Activated T-helper 2 cell treated with anti-CD3 and anti-CD28 coated beads, Interferon-gamma antibody, Interleukin-2, Interleukin-4, amounts not matched to agents 10 μg/mL and 5 μg/mL and 100 μg/mL, durations not matched to agents 14 hours and 24 hours and 36 hours (primary cell): ENCODE data around the gene LGR6. TPM values are rescaled to one million over a fixed set of nuclear protein-coding genes. Genes with fewer than 3 reads are reported as not detected.
"Not testable (repeated sequence)": the region's sequence is repeated elsewhere in the genome, so short reads cannot be mapped to it uniquely, and the experiment has no call there.

Source experiments
- DNase-seq: peaks from one replicate; pipeline ENCODE4 v3.0.0; 2021; ENCODE audit warnings: low spot score
- H3K27ac Mint-ChIP-seq: one replicate; pipeline ENCODE4 v1.8.0; 2021; ENCODE audit warnings: mixed read lengths
- H3K27me3 Mint-ChIP-seq: one replicate; pipeline ENCODE4 v1.8.0; 2021; ENCODE audit warnings: low read depth, mixed read lengths
- H3K36me3 Mint-ChIP-seq: one replicate; pipeline ENCODE4 v1.8.0; 2021; ENCODE audit warnings: low read depth, mixed read lengths
- H3K4me1 Mint-ChIP-seq: one replicate; pipeline ENCODE4 v1.8.0; 2021; ENCODE audit warnings: low read depth, mixed read lengths
- H3K4me3 Mint-ChIP-seq: one replicate; pipeline ENCODE4 v1.8.0; 2021; ENCODE audit warnings: low read depth, mild to moderate bottlenecking, moderate library complexity, mixed read lengths
- H3K9me3 Mint-ChIP-seq: one replicate; pipeline ENCODE4 v1.8.0; 2021; ENCODE audit warnings: mixed read lengths
- intact Hi-C: fragments of 100-400 bp; cut with micrococcal nuclease; formaldehyde crosslinking; loops from one replicate; pipeline ENCODE4 v1.15.1; 2023
- total RNA-seq: library from RNA; stranded (reverse); gene quantifications from 2 replicates; pipeline ENCODE4 v1.2.3, GENCODE V29; 2022

LGR6 gene
- total RNA-seq, 1 donor from 2014 or later: not detected

- intact Hi-C loops: loop anchor here (1.0 to 5.0 kb wide), 2 partner anchors 17 to 1145 kb away; no protein-coding TSS in a partner anchor
- peak overlapping the region; percentile 99 for H3K27ac Mint-ChIP-seq
- peaks cover 65% of the 10 kb centered on the region for H3K4me1 Mint-ChIP-seq
- peak; percentile 41 for DNase-seq
- peaks cover 43% of the 10 kb centered on the region for H3K36me3 Mint-ChIP-seq
- H3K9me3 Mint-ChIP-seq: no peaks in the 10 kb centered on the region
- H3K4me3 Mint-ChIP-seq: peak overlapping the region; percentile 100
- H3K27me3 Mint-ChIP-seq: no peaks in the 10 kb centered on the region
These were observed 31.6 kb upstream of the LGR6 start for GRCh38 chr1:202162047-202162417.

- DNase-seq: no peak
- intact Hi-C loops: loop anchor here (1.0 to 5.0 kb wide), 2 partner anchors 17 to 1145 kb away; no protein-coding TSS in a partner anchor
These were observed 30.9 kb upstream of the LGR6 start for GRCh38 chr1:202162418-202163280.

GRCh38 chr1:202163281-202164270, 30.0 kb upstream of the LGR6 start:
- Mint-ChIP-seq H3K4me1 (peaks cover 61% of the 10 kb centered on the region), H3K36me3 (peaks cover 28% of the 10 kb centered on the region), H3K4me3 (peak overlapping the region; percentile 82), H3K27me3 (no peaks in the 10 kb centered on the region), H3K27ac (peak overlapping the region; percentile 99), H3K9me3 (no peaks in the 10 kb centered on the region)
- no peak for DNase-seq
- intact Hi-C loops: loop anchor here (5.0 kb wide), 1 partner anchor 1146 kb away; no protein-coding TSS in a partner anchor

More at GRCh38 chr1:202162418-202163280, 30.9 kb upstream of the LGR6 start:
- Mint-ChIP-seq H3K9me3 (no peaks in the 10 kb centered on the region), H3K4me1 (peaks cover 65% of the 10 kb centered on the region), H3K27me3 (no peaks in the 10 kb centered on the region), H3K36me3 (peaks cover 37% of the 10 kb centered on the region), H3K27ac (peak overlapping the region; percentile 99), H3K4me3 (peak overlapping the region; percentile 100)

- Mint-ChIP-seq H3K27me3 (no peaks in the 10 kb centered on the region), H3K4me3 (peak overlapping the region; percentile 82), H3K9me3 (no peaks in the 10 kb centered on the region), H3K4me1 (peaks cover 55% of the 10 kb centered on the region), H3K27ac (peak overlapping the region; percentile 99), H3K36me3 (peaks cover 19% of the 10 kb centered on the region)
- intact Hi-C loops: loop anchor here (5.0 kb wide), 1 partner anchor 1147 kb away; no protein-coding TSS in a partner anchor
- DNase-seq: peak; percentile 73
These were observed 29.1 kb upstream of the LGR6 start for GRCh38 chr1:202164271-202165037.

GRCh38 chr1:202165267-202165941, 28.2 kb upstream of the LGR6 start:
- DNase-seq: no peak
- intact Hi-C loops: no loop called here
- Mint-ChIP-seq H3K4me3 (peak overlapping the region; percentile 82), H3K27me3 (no peaks in the 10 kb centered on the region), H3K36me3 (peaks cover 10% of the 10 kb centered on the region), H3K4me1 (peaks cover 53% of the 10 kb centered on the region), H3K27ac (peak overlapping the region; percentile 99), H3K9me3 (no peaks in the 10 kb centered on the region)

- no peaks in the 10 kb centered on the region for H3K9me3 Mint-ChIP-seq
- peaks cover 6% of the 10 kb centered on the region for H3K36me3 Mint-ChIP-seq
- DNase-seq: no peak
- H3K4me3 Mint-ChIP-seq: peak overlapping the region; percentile 82
- intact Hi-C loops: no loop called here
- H3K4me1 Mint-ChIP-seq: peaks cover 50% of the 10 kb centered on the region
- H3K27me3 Mint-ChIP-seq: no peaks in the 10 kb centered on the region
- H3K27ac Mint-ChIP-seq: peak overlapping the region; percentile 99
These were observed 27.4 kb upstream of the LGR6 start for GRCh38 chr1:202165942-202166843.

GRCh38 chr1:202167054-202167453, 26.5 kb upstream of the LGR6 start:
- H3K27me3 Mint-ChIP-seq, H3K9me3 Mint-ChIP-seq, H3K36me3 Mint-ChIP-seq, DNase-seq, H3K4me3 Mint-ChIP-seq, intact Hi-C loops: not testable (repeated sequence)
- peak overlapping the region; percentile 2 for H3K27ac Mint-ChIP-seq
- peaks cover 45% of the 10 kb centered on the region for H3K4me1 Mint-ChIP-seq

GRCh38 chr1:202167708-202168415, 25.7 kb upstream of the LGR6 start:
- Mint-ChIP-seq H3K27me3 (no peaks in the 10 kb centered on the region), H3K4me3 (no peak overlapping the region), H3K27ac (no peak overlapping the region), H3K9me3 (no peaks in the 10 kb centered on the region), H3K36me3 (peaks cover 6% of the 10 kb centered on the region), H3K4me1 (peaks cover 37% of the 10 kb centered on the region)
- DNase-seq: no peak
- intact Hi-C loops: no loop called here

- H3K36me3 Mint-ChIP-seq: peaks cover 6% of the 10 kb centered on the region
- H3K4me3 Mint-ChIP-seq: no peak overlapping the region
- peaks cover 29% of the 10 kb centered on the region for H3K4me1 Mint-ChIP-seq
- H3K9me3 Mint-ChIP-seq: no peaks in the 10 kb centered on the region
- intact Hi-C loops: no loop called here
- no peaks in the 10 kb centered on the region for H3K27me3 Mint-ChIP-seq
- DNase-seq: no peak
- H3K27ac Mint-ChIP-seq: no peak overlapping the region
These were observed 24.7 kb upstream of the LGR6 start for GRCh38 chr1:202168861-202169260.

- Mint-ChIP-seq H3K36me3 (no peaks in the 10 kb centered on the region), H3K27me3 (no peaks in the 10 kb centered on the region), H3K4me1 (peaks cover 15% of the 10 kb centered on the region), H3K9me3 (no peaks in the 10 kb centered on the region), H3K4me3 (no peak overlapping the region), H3K27ac (no peak overlapping the region)
- DNase-seq: no peak
- intact Hi-C loops: no loop called here
These were observed 22.9 kb upstream of the LGR6 start for GRCh38 chr1:202170726-202171125.
